ENCODE results near the gene AKAP6.

AKAP6 gene

DNA sequence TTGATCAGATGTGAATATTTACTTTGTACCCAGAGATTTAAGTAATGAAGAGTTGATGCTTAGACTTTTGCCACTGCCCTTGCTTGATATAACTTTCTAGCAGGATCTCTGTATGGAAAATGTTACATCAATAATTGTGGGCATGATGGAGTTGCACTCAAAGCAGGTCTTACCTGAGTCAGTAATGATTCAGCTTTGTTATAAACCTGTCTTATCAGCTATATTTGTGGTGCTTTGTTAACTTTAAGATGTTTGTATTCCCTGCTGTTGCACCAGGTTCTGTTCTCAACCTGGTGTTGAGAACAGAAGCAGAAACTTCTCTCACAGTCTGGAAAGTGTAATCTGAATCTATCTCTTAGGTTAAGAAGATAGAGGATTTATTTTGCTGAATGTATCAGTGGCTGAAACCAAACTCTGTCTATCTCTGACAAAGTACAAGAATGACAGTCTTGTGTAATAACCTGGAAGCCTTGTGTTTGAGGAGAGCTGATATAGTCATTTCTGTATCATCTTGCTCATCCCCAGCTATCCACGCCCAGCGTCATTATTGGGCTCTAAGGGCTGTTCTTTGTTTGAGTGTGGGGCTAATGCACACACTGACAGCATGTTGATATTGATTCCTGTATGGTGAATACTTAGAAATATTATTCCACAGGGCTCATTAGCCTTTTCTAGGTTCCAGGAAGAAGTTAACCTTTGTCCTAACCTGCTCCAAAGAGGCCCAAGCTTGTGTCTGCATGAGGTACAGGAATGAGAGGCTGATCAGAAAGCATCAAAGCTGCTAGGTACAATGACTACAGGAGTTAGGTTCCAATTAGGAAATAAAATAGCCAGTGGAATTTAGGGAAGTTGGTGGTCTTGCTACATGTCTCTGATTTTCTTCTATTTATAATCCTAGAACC, 3.6 kb downstream of the AKAP6 start:
- DNase-seq (ENCODE audit: low read depth) = no peak

- DNase-seq (ENCODE audit: low read depth) = no peak
Measured at GRCh38 chr14:32336702-32337101, 7.6 kb downstream of the AKAP6 start.

GRCh38 chr14:32337759-32338158, 8.7 kb downstream of the AKAP6 start:
- no peak for DNase-seq (ENCODE audit: low read depth)

GRCh38 chr14:32339188-32339587, 10.1 kb downstream of the AKAP6 start:
- no peak for DNase-seq (ENCODE audit: low read depth)

- DNase-seq (ENCODE audit: low read depth) = no peak
Measured at GRCh38 chr14:32341947-32342846, 13.1 kb downstream of the AKAP6 start.

- no peak for DNase-seq (ENCODE audit: low read depth)
Measured at GRCh38 chr14:32342847-32343194, 13.7 kb downstream of the AKAP6 start.

GRCh38 chr14:32343926-32344430, 14.9 kb downstream of the AKAP6 start:
- DNase-seq (ENCODE audit: low read depth) = no peak

DNA sequence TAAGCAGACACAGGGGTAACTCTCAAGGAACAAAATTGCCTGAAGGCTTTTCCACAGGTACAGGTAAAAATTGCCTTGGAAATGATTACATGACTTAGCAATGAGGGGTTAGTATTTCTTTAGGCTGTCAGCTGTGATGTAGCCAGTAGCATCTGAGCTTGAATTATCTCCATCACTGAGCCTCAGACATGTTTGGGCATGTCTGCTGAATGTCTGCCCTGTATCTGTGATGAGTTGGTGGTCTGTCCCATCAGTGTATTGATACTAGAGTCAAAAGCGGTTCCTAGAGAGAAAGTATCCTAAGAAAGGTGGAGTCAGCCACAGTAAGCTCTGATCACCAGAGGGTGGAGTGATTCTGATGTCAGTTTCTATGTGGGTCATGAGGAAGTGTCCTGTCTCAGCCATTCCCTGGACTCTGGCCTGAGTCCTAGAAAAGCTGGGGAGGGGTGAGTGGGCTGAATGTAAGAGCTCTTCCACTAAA, 16.3 kb downstream of the AKAP6 start:
- DNase-seq (ENCODE audit: low read depth) = no peak

- no peak for DNase-seq (ENCODE audit: low read depth)
Measured at GRCh38 chr14:32349322-32349721, 20.2 kb downstream of the AKAP6 start.

GRCh38 chr14:32350020-32350419, 20.9 kb downstream of the AKAP6 start:
- DNase-seq (ENCODE audit: low read depth) = no peak

GRCh38 chr14:32352631-32353030, 23.5 kb downstream of the AKAP6 start:
- DNase-seq (ENCODE audit: low read depth) = no peak

DNA sequence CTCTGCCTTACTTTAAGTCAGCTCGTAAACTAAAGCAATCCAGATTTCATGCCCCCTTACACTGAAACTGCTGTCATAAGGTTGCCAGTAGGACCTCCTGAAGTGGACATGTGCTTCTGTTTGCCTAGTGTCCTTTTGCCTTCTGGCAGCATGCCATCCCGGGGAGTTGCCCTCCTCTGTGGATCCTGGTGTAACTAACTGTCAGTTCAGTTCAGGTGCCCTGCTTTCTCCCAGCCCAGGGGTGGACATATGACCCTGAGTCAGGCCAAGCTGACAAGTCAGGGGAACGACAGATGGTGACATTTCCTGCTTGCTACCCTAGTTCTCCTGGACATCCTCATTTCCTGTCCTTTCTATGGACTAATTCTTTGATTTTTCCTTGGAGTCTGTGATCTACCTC, 25.6 kb downstream of the AKAP6 start:
- no peak for DNase-seq (ENCODE audit: low read depth)

GRCh38 chr14:32358781-32359180, 29.7 kb downstream of the AKAP6 start:
- DNase-seq (ENCODE audit: low read depth) = no peak

GRCh38 chr14:32361674-32362073, 32.6 kb downstream of the AKAP6 start:
- no peak for DNase-seq (ENCODE audit: low read depth)

DNA sequence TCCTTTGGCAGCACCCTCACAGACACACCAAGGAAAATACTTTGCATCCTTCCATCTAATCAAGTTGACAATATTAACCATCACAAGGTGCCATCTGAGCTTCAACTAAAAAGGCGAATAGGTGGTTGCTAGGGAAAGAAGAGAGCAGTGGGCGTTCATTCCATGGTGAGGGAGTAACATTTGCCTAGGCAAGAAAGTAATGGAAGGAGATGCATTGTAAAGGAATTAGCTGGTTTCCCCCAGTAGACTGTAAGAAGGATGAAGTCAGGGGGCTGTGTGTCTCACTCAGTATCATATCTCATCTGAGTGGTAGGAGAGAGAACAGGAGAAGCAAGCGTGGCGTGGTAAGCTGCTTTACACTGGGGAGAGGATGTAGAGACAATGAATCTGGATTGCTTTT, 34.7 kb downstream of the AKAP6 start:
- DNase-seq (ENCODE audit: low read depth) = no peak

GRCh38 chr14:32364941-32365340, 35.8 kb downstream of the AKAP6 start:
- no peak for DNase-seq (ENCODE audit: low read depth)

- DNase-seq (ENCODE audit: low read depth) = no peak
Measured at GRCh38 chr14:32366256-32366879, 37.3 kb downstream of the AKAP6 start.

- DNase-seq (ENCODE audit: low read depth) = no peak
Measured at GRCh38 chr14:32366986-32367385, 37.9 kb downstream of the AKAP6 start.

GRCh38 chr14:32367516-32367915, 38.4 kb downstream of the AKAP6 start:
- no peak for DNase-seq (ENCODE audit: low read depth)

- no peak for DNase-seq (ENCODE audit: low read depth)
Measured at GRCh38 chr14:32368107-32368506, 39.0 kb downstream of the AKAP6 start.

DNA sequence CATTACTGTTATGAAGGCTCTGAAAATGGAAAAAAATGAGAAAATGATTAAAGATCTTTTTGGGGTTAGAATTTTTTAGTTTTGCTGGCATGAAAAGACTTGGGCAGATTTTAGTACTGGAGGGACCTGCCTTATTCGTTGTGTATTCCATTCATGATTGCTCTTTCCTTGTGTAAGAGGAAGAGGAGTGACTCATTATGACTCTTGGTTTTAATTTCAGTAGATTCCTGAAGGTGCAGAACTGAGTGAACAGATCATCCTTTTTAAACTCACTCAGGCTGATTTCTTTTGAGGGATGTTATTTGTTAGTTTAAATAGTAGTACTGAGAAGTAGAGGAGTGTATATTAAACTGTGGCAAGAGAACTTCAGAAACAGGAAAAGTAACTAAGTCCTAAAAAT, 41.6 kb downstream of the AKAP6 start:
- no peak for DNase-seq (ENCODE audit: low read depth)

DNA sequence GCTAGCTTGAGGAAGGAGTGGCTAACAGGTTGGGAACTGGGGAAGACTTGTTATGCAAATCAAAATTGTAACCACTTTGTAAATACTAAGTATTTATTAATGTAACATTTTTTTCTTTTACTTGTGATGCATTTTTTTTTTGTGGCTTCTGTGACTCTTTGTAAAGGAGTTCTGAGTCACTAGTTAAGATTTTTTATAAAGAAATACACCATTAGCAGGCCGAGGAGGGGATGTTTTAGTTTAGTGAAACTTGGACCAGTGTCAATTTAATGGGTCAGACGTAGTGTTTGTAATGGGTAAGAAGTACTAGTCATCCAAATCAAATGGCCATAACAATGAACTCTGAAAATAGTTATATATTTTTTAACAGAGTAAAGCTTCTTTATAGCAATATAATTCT, 43.1 kb downstream of the AKAP6 start:
- no peak for DNase-seq (ENCODE audit: low read depth)

All from stimulated activated CD8-positive, alpha-beta memory T cell treated with anti-CD3 and anti-CD28 coated beads, Interleukin-12 subunit alpha, Interleukin-12 subunit beta, amount 100 ng/mL, for 4 hours (primary cell).